GM19238 (cell line): Measurements from ENCODE around the gene NTM.

Source experiments
- DNase-seq: peaks from one replicate; pipeline ENCODE4 v3.0.0; 2011; ENCODE audit warnings: low spot score; ENCODE audit not compliant: insufficient read length

NTM gene

GRCh38 chr11:131598305-131598704, 227.9 kb downstream of the NTM start:
- DNase-seq, result no peak

GRCh38 chr11:131599285-131599684, 228.9 kb downstream of the NTM start:
- no peak for DNase-seq

GRCh38 chr11:131600628-131601027, 230.2 kb downstream of the NTM start:
- no peak for DNase-seq

- no peak for DNase-seq
These were observed 231.2 kb downstream of the NTM start for GRCh38 chr11:131601586-131601985.

- no peak for DNase-seq
These were observed 232.0 kb downstream of the NTM start for GRCh38 chr11:131602431-131602830.

- no peak for DNase-seq
These were observed 236.5 kb downstream of the NTM start for GRCh38 chr11:131606811-131607335.

GRCh38 chr11:131609337-131609736, 238.9 kb downstream of the NTM start:
- DNase-seq, result no peak

- no peak for DNase-seq
These were observed 239.5 kb downstream of the NTM start for GRCh38 chr11:131609921-131610320.

GRCh38 chr11:131611322-131611721, 240.9 kb downstream of the NTM start:
- no peak for DNase-seq

GRCh38 chr11:131612533-131612932, 242.1 kb downstream of the NTM start:
- DNase-seq, result no peak

- no peak for DNase-seq
These were observed 244.2 kb downstream of the NTM start for GRCh38 chr11:131614631-131615030.

- no peak for DNase-seq
These were observed 245.2 kb downstream of the NTM start for GRCh38 chr11:131615611-131616010.

GRCh38 chr11:131616481-131617140, 246.2 kb downstream of the NTM start:
- no peak for DNase-seq

GRCh38 chr11:131618201-131618600, 247.8 kb downstream of the NTM start:
- no peak for DNase-seq

- no peak for DNase-seq
These were observed 251.8 kb downstream of the NTM start for GRCh38 chr11:131622193-131622592.

- no peak for DNase-seq
These were observed 254.1 kb downstream of the NTM start for GRCh38 chr11:131624531-131624930.

- DNase-seq, result no peak
These were observed 256.4 kb downstream of the NTM start for GRCh38 chr11:131626788-131627187.

GRCh38 chr11:131628739-131629138, 258.3 kb downstream of the NTM start:
- no peak for DNase-seq

- no peak for DNase-seq
These were observed 259.6 kb downstream of the NTM start for GRCh38 chr11:131629925-131630540.

- no peak for DNase-seq
These were observed 262.6 kb downstream of the NTM start for GRCh38 chr11:131632971-131633370.

GRCh38 chr11:131633921-131634715, 263.7 kb downstream of the NTM start:
- no peak for DNase-seq

- DNase-seq, result no peak
These were observed 267.2 kb downstream of the NTM start for GRCh38 chr11:131637469-131638175.
